Measurements from ENCODE around the gene RDH12.
"Not testable (repeated sequence)": the region's sequence is repeated elsewhere in the genome, so short reads cannot be mapped to it uniquely, and the experiment has no call there.

RDH12 gene

DNA sequence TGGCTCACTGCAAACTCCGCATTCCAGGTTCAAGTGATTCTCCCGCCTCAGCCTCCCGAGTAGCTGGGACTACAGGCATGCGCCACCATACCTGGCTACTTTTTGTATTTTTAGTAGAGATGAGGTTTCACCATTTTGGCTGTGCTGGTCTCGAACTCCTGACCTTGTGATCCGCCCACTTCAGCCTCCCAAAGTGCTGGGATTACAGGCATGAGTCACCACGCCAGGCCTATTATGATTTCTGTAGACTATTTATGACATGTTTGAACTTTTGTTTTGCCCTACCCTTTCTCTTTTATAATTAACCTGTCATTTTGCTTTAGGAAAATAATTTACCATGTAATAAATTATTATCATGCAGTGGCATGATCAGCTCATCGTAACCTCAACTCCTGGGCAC lies at the start of gene RDH12:
RDH12 (plus strand) TSS at position 395 of the 400 bp plus-strand sequence. CDS start 20,757 bp downstream, outside the sequence.
- not testable (repeated sequence) for DNase-seq

DNA sequence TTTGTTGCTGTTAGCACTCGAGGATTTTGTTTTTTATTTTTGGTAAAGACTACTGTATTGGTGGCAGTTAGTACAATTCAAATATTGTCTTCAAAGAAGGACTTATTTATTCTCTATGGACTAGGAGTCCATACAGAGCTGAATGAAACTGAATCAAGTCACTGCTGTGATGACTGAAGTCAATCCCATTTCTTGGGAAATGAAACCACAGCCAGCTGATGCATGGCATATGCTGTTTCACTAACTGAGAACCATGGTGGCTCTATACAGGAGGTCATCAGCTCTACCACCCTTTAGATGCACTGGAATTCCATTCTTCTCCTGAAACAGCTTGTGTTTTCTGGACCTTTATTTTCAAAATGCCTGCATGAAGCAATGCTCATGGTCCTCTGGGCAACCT lies 49.5 kb upstream of the RDH12 start:
- no peak for DNase-seq

DNA sequence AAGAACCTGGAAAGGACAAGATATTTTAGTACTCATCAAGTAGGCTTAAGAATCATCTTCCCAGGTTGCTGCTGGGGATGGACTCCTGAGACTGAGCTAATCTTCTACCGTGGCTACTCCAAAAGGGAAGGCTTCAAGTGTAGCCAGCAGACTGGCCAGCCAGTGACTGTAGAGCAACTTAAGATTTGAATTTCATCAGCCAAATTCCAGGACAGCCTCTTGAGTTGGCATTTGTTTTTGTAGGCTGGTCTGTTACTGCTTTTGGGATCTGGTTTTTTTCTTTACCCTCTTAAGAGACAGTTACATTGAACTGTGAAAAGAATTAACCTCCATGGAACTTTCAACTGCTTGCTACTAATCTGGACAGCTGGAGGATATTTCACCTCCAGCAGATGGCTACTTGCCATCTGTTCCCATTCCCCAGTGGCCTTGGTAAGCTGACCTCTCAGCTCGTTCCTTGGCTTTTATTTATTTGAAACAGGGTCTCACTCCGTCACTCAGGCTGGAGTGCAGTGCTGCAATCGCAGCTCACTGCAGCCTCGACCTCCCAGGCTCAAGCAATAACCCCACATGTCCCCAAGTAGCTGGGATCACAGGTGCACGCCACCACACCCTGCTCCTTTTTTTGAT lies 47.9 kb upstream of the RDH12 start:
- DNase-seq = peak; percentile 13

DNA sequence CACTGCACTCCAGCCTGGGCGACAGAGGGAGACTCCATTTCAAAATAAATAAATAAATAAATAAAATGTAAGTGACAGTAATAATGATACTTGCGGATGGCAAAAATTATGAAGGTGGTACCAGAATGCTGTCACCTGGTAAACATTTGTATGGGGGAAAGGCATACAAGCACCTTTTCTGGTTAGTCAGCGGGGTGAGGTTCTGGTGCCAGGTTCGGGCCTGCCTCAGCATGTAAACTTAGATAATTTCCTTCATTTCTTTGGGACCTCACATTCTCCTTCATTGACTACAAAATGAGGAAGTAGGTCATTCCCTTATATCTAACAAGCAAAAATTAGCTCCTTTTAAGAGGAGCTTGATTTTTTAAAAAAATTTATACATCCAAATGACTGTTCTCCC lies 38.1 kb upstream of the RDH12 start:
- DNase-seq = no peak

DNA sequence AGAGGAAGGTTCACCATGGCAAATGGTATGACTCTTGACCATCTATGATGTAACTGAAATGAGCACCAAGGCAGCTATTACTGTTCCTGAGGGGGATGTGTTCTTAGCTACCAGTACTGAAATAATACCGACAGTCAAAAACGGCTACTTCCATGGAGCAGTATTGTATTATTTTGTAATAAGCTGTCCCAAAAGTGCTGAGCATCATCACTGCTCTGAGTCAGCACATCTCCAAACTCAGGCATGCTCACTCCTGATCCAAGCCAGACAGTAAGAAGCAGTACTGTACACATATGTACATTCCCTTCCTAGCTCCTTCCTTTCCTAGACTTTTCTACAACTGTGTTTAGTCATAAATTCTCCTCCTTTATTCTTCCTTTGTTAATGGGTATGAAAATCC lies 35.8 kb upstream of the RDH12 start:
- DNase-seq = no peak

DNA sequence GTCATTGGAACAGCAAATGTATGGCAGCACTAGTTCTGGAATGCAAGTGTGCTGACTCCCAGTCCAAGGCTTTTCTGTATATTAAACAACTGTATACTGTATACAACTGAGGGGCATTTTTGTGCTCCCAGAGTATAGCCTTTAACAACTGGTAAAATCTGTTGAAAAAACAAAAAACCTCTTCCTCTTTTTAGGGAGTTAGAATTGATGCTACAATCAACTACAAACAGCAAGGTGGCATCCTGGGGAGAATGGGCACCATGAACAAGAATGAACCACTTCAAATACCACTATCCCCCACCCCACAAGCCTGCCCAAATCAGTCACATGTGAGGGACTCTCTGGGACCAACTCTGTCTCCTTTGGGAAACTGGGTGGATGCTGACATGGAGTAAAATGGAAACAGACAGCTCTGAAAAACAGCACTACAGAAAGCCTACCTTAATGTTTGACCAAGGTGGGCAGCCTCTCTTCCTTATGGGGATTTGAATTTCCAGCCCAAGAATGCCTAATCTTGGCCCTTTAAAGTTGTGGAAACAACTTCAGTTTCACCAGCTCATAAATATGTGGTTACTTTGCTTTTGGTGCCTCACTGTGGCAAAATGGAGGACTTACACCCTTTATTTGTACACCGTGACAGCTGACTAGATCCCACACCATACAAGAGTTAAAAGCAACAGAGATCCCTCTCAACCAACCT lies 34.8 kb upstream of the RDH12 start:
- DNase-seq = peak; percentile 35

DNA sequence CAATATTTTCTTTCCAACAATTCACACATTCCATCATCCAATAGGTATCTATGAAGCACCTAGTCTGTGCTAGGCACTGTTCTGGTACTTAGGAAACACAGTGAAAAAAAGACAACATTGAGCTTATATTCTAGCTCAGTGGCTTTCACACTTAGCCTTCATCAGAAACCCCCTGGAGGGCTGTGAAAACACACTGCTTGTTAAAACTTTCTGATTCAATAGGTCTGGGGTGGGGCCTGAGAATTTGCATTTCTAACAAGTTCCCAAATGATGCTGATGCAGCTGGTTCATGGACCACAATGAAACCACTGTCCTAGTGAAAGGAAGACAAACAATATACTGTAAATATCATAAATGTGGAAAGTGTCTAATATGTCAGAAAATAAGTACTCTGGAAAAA lies 33.1 kb upstream of the RDH12 start:
- no peak for DNase-seq

DNA sequence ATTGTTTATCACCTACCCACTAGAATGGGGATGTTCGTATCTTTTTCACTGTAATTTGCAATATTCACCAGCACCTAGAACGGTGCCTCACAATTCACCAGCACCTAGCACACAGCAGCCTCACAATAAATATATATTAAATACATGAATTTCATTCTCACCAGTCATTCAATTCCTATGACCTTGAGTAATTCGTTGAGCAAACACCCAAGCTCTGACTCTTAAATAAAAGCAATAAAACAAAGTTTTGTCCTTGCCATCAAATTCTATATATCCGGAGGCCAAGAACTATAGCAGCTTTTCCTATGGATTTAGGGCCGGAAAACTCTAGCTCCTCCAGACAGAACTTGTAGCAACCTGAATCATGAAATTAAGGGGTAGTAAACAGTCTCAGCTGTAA lies 28.2 kb upstream of the RDH12 start:
- DNase-seq = no peak

DNA sequence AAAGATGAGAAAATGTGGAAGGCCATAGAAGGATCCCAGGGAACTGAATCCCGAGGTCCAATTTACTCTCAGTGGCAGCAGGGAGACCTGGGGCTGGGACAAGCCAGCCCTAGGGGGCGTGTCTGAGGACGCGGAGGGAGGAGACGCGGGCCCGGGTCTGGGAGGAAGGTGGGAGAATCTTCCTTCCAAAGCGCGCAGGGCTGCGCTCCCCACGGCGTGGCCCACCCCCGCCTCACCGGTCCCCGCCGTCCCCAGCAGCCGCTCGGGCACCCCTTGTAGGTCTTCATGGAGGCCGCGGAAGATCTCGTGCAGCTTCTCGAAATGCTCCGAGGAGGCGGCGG lies 27.6 kb upstream of the RDH12 start:
- DNase-seq = no peak

DNA sequence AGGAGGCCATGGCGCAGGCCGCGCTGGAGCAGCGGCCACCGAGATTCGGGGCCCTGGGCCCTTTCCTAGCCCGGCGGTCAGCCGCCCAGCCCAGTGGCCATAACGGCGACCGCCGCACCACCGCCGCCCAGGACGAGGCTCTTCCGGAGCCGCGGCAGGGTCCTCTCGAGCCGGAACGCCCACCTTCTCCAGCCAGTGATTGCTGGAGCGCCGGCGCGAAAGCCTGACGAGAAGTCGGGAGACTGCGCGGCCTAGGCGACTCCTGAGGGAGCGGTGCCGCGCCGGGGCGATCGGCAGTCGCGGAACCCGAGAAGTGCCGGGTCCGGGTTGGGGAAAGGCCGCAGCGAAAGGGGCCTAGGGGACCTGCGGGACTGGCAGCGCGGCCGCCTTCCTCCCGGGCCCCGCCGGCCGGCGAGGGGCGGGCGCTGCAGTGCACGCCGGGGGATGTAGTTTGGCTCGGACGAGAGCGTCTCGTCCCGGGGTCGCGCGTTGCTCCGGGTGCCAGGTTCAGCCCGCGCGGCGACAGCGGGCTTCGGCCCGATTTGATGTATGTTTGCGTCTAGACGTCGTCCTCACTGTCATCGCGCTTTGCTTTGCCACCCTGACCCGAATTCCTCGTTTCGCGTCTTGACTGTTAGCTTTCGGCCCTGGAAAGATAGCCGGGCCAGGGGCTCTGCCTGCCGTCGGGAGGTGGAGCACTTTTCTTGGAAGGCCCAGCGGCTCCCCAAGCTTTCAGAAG lies 27.0 kb upstream of the RDH12 start, which contains the start of gene VTI1B:
VTI1B (minus strand) TSS at position 153 of the 739 bp plus-strand sequence; CDS start at position 10, 143 bp downstream.
- DNase-seq = peak; percentile 100

DNA sequence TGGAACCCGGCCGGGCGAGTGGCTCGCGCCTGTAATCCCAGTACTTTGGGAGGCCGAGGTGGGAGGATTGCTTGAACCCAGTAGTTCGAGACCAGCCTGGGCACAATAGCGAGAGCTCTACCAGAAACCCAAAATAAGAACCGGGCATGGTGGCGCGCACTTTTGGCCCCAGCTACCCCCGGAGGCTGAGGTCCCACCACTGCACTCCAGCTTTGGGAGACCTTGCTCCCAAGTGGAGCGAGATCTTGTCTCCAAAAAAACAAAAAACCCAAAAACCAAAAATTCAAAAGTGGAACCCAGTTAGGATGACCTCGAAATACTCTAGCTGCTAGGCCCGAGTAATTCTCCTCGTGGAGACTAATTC lies 26.5 kb upstream of the RDH12 start:
- DNase-seq = no peak

DNA sequence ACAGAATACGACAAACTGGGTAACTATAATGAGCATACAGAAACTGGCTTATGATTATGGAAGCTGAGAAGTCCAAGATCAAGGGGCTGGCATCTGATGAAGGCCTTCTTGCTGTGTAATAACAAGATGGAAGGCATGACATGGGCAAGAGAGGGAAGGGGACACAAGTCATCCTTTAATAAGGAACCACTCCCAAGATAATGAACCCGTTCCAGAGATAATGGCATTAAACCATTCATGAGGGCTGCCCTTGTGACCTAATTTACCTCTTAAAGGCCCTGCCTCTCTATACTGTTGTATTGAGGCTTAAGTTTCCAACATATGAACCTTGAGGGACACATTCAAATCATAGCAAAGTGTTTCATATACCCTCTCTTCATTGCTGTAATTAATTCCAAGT lies 22.7 kb upstream of the RDH12 start:
- no peak for DNase-seq

DNA sequence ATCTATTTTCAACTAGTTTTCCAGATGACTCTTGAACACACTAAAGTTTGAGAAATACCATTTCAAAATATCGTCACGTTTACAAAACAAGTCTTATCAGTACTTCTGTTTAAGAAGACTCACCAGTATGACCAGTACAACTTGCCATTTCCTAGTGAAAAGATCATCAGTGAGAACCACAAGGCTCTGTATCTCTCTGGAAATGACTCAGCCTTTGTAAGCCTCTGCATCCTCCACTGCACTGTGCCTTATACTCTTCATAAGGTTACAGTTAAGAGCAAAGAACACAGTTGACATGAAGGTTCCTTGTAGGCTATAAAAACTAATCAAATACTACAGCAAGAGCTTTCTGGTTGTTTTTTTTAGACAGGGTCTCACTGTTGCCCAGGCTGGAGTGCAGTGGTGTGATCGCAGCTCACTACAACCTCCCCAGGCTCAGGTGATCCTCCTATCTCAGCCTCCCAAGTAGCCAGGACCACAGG lies 21.5 kb upstream of the RDH12 start:
- no peak for DNase-seq

DNA sequence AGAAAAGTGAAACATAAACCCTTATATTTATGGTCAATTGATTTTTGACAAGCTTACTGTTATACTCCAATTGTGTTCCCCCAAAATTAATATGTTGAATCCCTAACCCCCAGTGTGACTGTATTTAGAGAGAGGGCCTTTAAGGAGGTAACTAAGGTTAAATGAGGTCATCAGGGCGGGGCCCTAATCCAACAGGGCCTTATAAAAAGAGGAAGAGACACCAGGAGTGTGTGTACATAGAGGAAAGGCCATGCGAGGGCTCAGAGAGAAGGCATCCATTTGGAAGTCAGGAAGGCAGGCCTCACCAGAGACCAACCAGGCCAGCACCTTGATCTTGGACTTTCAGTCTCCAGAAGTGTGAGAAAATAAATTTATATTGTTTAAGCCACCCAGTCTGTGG lies 20.7 kb upstream of the RDH12 start:
- no peak for DNase-seq

DNA sequence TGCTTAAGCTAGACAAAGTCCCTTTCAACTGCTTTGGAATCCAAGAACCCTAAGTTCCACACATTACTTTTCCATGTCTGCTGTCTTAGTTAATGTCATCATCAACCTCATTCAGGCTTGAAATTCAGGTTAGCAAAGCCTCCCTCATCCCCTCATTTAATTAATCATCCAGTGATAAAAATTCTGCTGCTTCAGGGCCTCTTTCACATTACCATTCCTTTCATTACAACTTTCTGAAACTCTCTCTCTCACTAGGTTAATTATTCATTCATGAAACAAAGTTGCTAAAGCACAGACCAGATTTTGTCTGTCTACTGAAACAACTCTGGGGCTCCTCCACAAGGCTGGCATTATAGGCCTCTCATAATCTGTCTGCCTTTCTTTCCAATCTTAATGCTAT lies 17.8 kb upstream of the RDH12 start:
- DNase-seq = no peak

DNA sequence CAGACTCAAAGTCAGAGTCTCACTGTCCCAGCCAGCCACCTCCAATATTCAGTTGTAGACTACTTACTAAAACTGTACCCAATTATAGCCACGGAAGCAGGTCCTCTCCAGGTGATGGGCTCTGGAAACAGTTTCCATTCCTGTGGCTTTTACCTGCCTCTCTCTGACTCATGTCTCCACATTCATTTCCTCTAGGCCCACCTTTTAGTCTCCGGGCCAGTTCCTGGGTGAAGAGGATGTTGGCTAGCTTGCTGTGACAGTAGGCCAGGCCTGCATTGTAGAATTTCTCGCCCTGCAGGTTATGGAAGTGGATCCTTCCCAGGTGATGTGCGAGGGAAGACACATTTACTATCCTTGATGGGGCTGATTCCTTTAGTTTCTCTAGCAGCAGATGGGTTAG lies 11.7 kb upstream of the RDH12 start:
- DNase-seq = no peak

DNA sequence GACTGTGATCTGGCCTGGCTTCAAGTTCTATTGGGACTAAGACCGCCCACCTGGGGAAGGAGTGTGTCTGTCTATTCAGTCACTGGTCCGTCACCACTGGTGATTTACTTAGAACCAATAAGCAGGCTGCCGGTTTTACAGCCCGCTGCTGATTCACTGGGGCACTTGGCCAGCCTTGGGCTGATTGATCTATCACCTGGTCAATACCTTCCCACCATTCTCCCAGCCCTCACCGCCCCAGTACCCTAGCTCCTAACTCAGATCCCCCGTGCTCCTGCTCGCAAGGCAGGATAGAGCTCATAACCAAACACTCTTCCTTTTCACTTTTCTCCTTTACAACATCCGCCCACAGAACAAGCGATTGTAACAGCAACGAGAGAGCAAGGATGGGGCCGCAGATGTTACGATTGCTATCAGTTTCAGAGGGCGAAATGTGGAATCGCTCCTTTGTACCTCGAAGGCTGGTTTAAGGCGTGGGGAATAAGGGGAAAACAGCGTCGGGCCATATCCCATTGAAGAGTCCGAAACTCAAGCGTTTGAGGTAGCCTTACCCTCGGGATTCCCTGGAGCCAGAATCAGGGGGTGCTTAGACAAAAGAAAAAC lies 6.8 kb upstream of the RDH12 start:
- no peak for DNase-seq

DNA sequence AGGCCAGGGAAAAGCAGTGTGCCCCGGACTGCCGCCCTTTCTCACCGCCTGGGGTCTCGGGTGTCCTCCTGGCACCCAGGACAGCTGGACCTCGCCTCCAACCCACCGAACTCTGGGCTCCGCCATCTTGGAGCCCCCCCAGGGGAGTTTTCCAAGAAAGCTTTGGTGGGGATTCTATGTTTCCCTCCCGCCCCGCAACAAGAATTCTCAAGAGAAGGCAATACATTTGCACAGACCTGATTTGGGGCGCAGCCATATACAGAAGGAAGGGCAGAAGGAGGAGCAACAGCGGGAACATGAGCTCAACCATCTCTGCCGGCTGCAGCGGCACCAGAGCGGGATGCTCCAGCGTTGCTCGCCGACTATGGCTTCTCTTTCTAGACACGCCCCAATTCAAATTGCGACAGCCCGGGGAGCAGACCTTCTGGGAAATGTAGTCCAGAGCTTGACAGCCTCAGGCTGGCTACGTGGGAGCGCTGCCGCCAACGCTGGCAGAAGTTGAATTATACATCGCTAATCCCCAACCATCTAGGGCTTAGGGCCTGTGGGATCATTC lies 6.2 kb upstream of the RDH12 start, which contains the start of gene RDH11:
RDH11 (minus strand) TSS at position 371 of the 556 bp plus-strand sequence; CDS start at position 310, 61 bp downstream.
- DNase-seq = peak; percentile 94

DNA sequence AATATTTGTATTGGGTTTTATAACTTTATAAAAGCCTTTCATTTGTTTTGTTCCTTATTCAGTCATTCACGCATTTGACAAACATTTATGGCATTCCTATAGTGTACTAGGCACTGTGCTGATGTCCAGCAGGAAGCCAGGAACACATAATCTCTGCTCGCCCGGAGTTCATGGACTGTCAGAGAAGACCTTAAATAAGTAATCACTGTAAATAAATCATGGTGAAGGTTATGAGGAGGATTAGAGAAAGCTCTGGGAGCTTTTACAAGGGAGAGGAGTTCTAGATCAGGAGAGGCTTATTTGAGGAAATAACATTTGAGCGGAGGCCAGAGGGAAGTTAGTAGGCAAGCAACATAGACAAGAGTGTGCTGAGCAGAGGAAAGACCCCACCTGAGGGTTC lies 4.7 kb upstream of the RDH12 start:
- no peak for DNase-seq

DNA sequence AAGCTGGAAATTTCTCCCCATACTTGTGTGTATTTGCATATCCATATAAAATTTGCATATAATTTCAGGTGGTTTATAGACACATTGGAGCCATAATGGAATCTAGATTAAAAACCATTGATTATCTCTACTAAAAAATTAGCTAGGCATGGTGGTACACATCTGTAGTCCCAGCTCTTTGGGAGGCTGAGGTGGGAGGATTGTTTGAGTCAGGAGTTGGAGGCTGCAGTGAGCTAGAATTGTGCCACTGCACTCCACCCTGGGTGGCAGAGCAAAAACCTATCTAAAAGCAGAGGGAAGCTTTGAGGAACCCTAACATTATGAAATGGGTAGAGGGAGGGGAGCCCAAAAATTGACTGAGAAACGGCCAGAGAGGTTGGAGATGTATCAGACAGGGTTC lies 3.5 kb upstream of the RDH12 start:
- no peak for DNase-seq

DNA sequence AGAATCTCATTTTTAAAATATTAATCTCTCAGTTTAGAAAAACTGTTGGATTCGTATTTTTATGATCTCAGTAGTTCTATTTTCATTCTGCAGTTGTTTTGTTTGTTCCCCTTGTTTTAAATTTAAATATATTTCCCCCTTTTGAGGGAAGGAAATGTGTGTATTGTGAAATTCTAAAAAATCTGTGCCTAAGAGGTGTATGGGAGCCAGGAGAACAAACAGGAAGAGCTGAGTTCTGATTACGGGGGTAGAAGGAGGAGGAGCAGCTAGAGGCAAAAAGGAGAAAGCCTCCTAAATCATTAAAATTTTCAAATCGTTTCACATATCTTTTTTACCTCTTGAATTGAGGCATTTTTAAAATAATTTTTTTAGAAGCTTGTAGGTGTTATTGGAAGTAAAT lies 2.3 kb downstream of the RDH12 start:
- DNase-seq = no peak

DNA sequence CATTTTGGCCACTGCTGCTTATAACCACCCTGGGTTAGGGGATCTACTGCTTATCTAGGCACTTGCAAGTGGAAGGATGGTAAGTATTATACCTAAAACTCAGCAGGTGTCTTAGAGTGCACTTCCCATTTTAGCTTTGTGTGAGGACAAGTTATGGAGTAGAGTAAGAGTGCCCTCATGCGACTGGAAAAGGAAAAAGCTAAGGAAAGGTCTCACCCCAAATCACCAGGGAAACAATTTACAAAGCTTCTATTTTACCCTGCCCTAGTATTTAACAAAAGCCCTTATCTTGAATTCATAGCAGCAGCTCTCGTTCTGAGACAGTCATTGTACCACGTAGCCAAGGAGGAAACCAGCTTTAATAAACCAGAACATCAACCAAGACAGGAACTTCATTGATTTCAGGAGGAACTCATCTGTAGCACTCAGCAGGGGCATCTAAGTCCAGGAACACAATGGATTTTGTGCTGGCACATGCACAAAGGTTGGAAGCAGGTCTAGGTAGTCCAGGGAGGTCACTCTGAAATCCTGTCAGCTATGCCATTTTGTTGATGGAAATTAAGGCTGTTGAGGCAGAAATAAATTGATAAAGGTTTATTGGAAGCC lies 2.9 kb downstream of the RDH12 start:
- peak; percentile 61 for DNase-seq

DNA sequence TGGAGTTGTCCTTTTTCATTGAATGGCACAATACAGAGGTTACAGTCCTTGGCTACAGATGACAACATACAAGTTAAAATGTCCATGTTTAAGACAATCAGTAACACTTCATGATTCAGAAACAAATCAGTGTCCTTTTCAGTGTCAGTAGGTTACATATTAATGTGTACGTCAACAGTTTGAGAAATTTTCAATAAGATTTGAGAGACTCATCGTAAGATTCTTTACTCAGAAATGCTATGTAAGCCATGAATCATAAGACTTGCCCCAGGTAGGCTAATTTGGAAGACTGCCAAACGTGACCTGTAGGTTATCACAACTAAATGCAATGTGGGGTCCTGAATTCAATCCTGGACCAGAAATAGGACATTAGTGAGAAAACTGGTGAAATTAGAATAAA lies 3.5 kb downstream of the RDH12 start:
- DNase-seq = no peak
